ENCODE data around the gene ATG3. TPM values are rescaled to one million over a fixed set of nuclear protein-coding genes. Genes with fewer than 3 reads are reported as not detected.

Gene ATG3
- total and polyA plus RNA-seq, 9 of the 15 experiments (the other 6 are each of a cell fraction or from before 2014, with no cell fraction given), result 48.7 to 107 (median 64.7) TPM

- TF ChIP-seq ZNF639 (CRISPR knock-in tag; conservative IDR thresholded peaks at IDR 0.05 in 1 of 2, IDR thresholded peaks at IDR 0.05 in 1 of 2), result peak in 1 of 2 experiments; percentile 78; a peak in 2 of 4 replicates
- TF ChIP-seq, protein P1, sequence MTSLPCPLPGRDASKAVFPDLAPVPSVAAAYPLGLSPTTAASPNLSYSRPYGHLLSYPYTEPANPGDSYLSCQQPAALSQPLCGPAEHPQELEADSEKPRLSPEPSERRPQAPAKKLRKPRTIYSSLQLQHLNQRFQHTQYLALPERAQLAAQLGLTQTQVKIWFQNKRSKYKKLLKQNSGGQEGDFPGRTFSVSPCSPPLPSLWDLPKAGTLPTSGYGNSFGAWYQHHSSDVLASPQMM (CRISPR knock-in tag; IDR thresholded peaks at IDR 0.05), result no peak
- TF ChIP-seq FOXK2 (conservative IDR thresholded peaks at IDR 0.05 in 1 of 2, IDR thresholded peaks at IDR 0.05 in 1 of 2; ENCODE audit: low read depth in 2 of 2), result peak; percentile 42 to 88; a peak in 2 of 4 replicates
- peak; percentile 74; the same call in 1 of the 2 replicates for TF ChIP-seq AFF4 (CRISPR knock-in tag; IDR thresholded peaks at IDR 0.05)
- TF ChIP-seq NCOA4 (IDR thresholded peaks at IDR 0.05; ENCODE audit: partially characterized antibody), result no peak
- TF ChIP-seq MAX (CRISPR knock-in tag; IDR thresholded peaks at IDR 0.05), result peak; percentile 79
- peak; percentile 96 for TF ChIP-seq ETV1 (tag; conservative IDR thresholded peaks at IDR 0.05; ENCODE audit: low read depth)
- peak; percentile 35; the same call in 1 of the 2 replicates for TF ChIP-seq ZFX (CRISPR knock-in tag; IDR thresholded peaks at IDR 0.05)
These were observed at the start of gene ATG3, which contains the start of gene SLC35A5 (continued) for GRCh38 chr3:112561734-112562529.
